Right cardiac atrium (tissue), 5 donors: ENCODE data around the gene DLG2. TPM values are rescaled to one million over a fixed set of nuclear protein-coding genes. Genes with fewer than 3 reads are reported as not detected.
A peak's percentile ranks its signal among the peaks of the same experiment; 100 is the strongest.

Experiments
- ATAC-seq, 2 donors: fragments of 200-7000 bp; cut with Tn5 transposase; one replicate each; pipeline versions ENCODE4 v1.8.0 to v1.9.1; 2020; ENCODE audit warnings: moderate library complexity in 2 of 2, mild to moderate bottlenecking in 1 of 2
- DNase-seq, 3 donors: peaks; one replicate each; pipeline ENCODE4 v3.0.0-alpha.2; 2020
- H3K27ac ChIP-seq: one replicate; pipeline ENCODE4 v1.5.1; 2013; ENCODE audit warnings: mild to moderate bottlenecking, low read length, control low read depth, moderate library complexity
- H3K27me3 ChIP-seq: one replicate; pipeline ENCODE4 v1.6.1; 2013; ENCODE audit not compliant: control insufficient read depth, insufficient read depth
- H3K4me1 ChIP-seq: one replicate; pipeline ENCODE4 v1.6.1; 2013; ENCODE audit warnings: low read length; ENCODE audit not compliant: control insufficient read depth, insufficient read depth
- H3K4me3 ChIP-seq: one replicate; pipeline ENCODE4 v1.5.1; 2013; ENCODE audit warnings: low read length, control low read depth
- H3K9me3 ChIP-seq: one replicate; pipeline ENCODE4 v1.6.1; 2013; ENCODE audit warnings: low read length; ENCODE audit not compliant: control insufficient read depth
- WGBS: extraction: QIAGEN DNeasy Blood & Tissue Kit; methylation state at CpG from one replicate; pipeline ENCODE4 v1.1.7; 2013; 5-methylcytosine and 5-hydroxymethylcytosine counted together
- intact Hi-C, 4 donors: fragments of 100-400 bp; cut with DNase I; formaldehyde crosslinking; loops; one replicate each; pipeline versions ENCODE4 v1.11.0 to v1.14.0; 2022 to 2023
- polyA plus RNA-seq: library from polyadenylated mRNA; stranded (reverse); fragments of 200-250 nt; gene quantifications from one replicate; pipeline ENCODE4 v1.2.3, GENCODE V29; 2013
- total RNA-seq, 4 donors: library from RNA; stranded (reverse); fragmentation: NEBNext Ultra II Directional; extraction: Animal tissue kit (Norgen Biotek cat#: 25700); gene quantifications; one replicate each; pipeline ENCODE4 v1.2.1, GENCODE V29; 2021
- donor health status: healthy with polysubstance abuse.
- donor health status: DM: no; HTN: yes; CAD: no.
- donor health status: DM: no; HTN: no; CAD: no.
- donor health status: DM: no; HTN: yes; CAD: no; lungs with severe emphysema.
- donor health status: DM: yes; HTN: yes; CAD: no.

Gene DLG2
- total and polyA plus RNA-seq, 5 donors, result 2.3 to 10.5 (median 9.4) TPM

- ATAC-seq (no peak), DNase-seq (peak in 2 of 3 donors; percentile 16 to 28)
- Histone ChIP-seq H3K27me3 (no peaks in the 10 kb centered on the region), H3K4me3 (no peak overlapping the region), H3K9me3 (no peaks in the 10 kb centered on the region), H3K27ac (no peak overlapping the region), H3K4me1 (no peaks in the 10 kb centered on the region)
- 88% methylated on average over 10 of the region's 10 CpGs for WGBS
- intact Hi-C loops, result no loop called here
These were observed 1670.9 kb downstream of the DLG2 start for GRCh38 chr11:83956119-83956697.

DNA sequence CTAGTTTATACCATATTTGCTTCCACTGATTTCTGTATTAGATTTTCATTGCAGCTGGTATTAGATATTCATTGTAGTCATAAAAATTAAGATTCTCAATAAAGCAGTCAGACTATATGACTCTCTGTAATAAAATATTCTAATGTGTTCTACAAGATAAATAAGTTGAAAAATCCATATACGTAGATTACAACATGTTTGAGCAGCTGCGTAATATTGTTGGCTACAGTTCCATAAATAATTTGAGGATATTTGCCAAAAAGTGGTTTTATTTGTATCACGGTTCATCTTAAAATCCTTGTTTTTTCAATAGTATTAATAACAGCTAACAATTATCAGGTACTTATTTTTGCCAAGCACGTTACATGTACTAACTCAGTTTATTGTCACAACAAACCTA, 1672.4 kb downstream of the DLG2 start:
- H3K4me1 ChIP-seq, result no peaks in the 10 kb centered on the region
- H3K4me3 ChIP-seq, result no peak overlapping the region
- ATAC-seq (no peak), DNase-seq (no peak)
- no peaks in the 10 kb centered on the region for H3K9me3 ChIP-seq
- no peaks in the 10 kb centered on the region for H3K27me3 ChIP-seq
- WGBS, result 76% methylated on average over 4 of the region's 4 CpGs
- intact Hi-C loops, result no loop called here
- H3K27ac ChIP-seq, result no peak overlapping the region

GRCh38 chr11:83951521-83951920, 1675.6 kb downstream of the DLG2 start:
- ATAC-seq, result no peak
- Histone ChIP-seq H3K9me3 (no peaks in the 10 kb centered on the region), H3K4me3 (no peak overlapping the region), H3K27me3 (no peaks in the 10 kb centered on the region), H3K4me1 (no peaks in the 10 kb centered on the region), H3K27ac (no peak overlapping the region)
- 51% methylated on average over 1 of the region's 1 CpG for WGBS
- intact Hi-C loops, result no loop called here
- no peak for DNase-seq

DNA sequence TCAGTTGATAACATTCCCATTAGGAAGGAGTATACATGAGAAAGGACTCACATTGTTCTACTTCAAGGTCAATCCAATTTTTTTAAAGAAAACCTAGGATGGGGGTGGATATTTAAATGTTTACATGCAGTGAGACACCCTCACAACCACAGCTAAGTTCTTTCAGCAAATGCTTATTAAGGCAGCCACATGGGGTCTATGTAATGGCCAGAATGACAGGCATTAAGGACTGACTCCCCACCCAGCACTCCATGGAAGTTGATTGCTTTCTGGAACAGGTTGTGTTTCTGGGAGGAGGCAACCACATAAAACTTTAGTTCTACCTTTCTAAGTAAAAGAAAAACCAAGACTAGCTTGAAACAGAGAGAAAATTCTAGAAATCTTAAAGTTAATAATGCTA, 1678.9 kb downstream of the DLG2 start:
- no peak for DNase-seq
- intact Hi-C loops, result no loop called here
- Histone ChIP-seq H3K27me3 (no peaks in the 10 kb centered on the region), H3K4me1 (no peaks in the 10 kb centered on the region), H3K27ac (no peak overlapping the region), H3K9me3 (no peaks in the 10 kb centered on the region), H3K4me3 (no peak overlapping the region)
- no peak for ATAC-seq

- 91% methylated on average over 7 of the region's 7 CpGs for WGBS
- H3K9me3 ChIP-seq, result no peaks in the 10 kb centered on the region
- H3K4me1 ChIP-seq, result no peaks in the 10 kb centered on the region
- no peak overlapping the region for H3K4me3 ChIP-seq
- no peaks in the 10 kb centered on the region for H3K27me3 ChIP-seq
- intact Hi-C loops, result no loop called here
- ATAC-seq (no peak), DNase-seq (no peak)
- no peak overlapping the region for H3K27ac ChIP-seq
These were observed 1681.2 kb downstream of the DLG2 start for GRCh38 chr11:83945976-83946375.

DNA sequence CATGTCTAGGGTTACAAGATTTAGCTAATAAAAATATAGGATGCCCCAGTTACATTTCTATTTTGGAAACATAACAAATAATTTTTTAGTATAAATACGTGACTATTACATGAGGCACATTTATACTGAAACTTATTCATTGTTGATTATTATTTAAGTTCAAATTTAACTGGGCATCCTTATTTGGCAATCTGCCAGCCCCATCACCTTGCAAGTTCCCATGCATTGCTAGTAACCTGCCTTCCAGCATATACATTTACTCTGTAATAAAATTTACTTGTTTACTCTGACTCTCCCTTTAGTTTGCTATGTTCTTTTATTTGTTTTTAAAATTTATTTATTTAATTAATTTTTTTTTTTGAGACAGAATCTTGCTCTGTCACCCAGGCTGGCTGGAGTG, 1686.1 kb downstream of the DLG2 start:
- H3K4me1 ChIP-seq, result no peaks in the 10 kb centered on the region
- no peak overlapping the region for H3K27ac ChIP-seq
- ATAC-seq (no peak), DNase-seq (no peak)
- intact Hi-C loops, result no loop called here
- H3K9me3 ChIP-seq, result no peaks in the 10 kb centered on the region
- H3K27me3 ChIP-seq, result no peaks in the 10 kb centered on the region
- WGBS, result 93% methylated on average over 1 of the region's 1 CpG
- no peak overlapping the region for H3K4me3 ChIP-seq

DNA sequence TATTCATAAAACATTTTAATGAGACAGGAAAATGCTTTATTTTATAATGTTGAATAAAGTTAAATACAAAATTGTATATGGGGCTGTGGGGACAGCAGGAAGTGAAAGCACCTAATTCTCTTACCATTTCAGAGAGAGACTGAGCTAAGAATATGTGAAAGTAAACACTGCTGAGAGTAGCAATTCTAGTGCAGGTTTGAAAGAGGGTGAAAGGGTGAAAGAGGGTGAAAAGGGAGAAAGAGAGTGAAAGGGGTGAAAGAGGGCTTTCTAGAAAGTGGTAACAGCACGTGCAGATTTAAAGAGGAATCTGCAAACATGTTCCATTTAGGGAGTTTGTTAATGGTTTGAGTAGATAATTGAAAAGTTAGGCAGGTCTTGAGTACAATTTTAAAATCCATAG, 1689.0 kb downstream of the DLG2 start:
- H3K27me3 ChIP-seq, result no peaks in the 10 kb centered on the region
- no peak for DNase-seq
- intact Hi-C loops, result no loop called here
- ATAC-seq, result no peak
- H3K4me1 ChIP-seq, result no peaks in the 10 kb centered on the region
- H3K4me3 ChIP-seq, result no peak overlapping the region
- H3K9me3 ChIP-seq, result no peaks in the 10 kb centered on the region
- no peak overlapping the region for H3K27ac ChIP-seq
- 38% methylated on average over 1 of the region's 1 CpG for WGBS

DNA sequence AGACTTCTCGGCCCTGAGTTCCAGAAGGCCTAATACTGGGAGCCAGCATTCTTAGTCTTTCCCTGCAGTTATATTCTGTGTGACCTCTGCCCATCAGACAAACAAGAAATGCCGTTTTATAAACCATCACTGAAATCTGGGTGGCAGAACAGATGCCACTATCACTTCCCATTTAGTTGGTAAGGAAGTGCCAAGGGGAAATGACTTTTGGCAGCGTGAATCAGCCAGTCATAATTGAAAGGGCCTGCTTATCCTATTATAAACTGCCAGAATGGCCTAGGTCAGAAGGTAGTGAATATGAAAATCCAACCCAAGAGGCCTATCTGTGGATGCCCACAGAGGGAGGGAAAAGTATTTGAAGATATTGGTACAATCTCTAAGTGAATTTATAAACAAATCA, 1694.1 kb downstream of the DLG2 start:
- ATAC-seq (no peak), DNase-seq (no peak)
- intact Hi-C loops, result no loop called here
- Histone ChIP-seq H3K4me3 (no peak overlapping the region), H3K27me3 (no peaks in the 10 kb centered on the region), H3K4me1 (no peaks in the 10 kb centered on the region), H3K27ac (no peak overlapping the region), H3K9me3 (no peaks in the 10 kb centered on the region)
- 70% methylated on average over 3 of the region's 3 CpGs for WGBS

GRCh38 chr11:83927422-83927821, 1699.7 kb downstream of the DLG2 start:
- ATAC-seq, result no peak

DNA sequence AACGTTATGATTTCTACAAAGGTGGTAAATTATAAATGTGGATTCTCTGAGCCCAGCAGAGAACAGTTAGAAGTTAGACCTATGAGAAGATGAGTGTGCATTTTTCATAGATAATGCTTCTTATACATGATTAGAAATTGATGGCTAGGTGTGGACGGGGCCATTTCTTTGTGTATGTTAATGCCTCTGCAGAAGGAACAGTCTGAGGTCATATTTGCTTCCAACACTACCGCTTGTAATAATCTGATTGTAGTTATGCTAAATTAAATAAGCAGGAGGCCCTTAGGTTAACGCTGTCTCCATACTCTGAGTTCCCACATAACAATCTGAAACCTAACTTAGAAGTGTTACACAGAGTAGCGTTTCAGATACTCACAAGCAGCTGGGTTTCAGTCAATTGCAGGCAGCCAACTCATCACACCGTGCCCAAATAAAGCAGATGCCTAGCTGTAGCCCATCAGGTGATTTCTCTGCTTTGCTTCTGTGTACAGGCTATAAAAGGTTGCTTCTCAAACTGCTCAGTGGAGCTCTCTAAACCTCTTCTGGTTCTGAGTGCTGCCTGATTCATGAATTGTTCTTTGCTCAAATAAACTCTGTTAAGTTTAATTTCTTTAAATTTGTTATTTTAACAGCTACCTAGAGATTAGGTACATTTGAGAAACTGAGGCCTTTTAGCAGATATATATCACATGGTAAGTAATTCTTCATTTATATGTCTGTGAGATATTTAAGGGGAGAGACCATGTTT, 1702.2 kb downstream of the DLG2 start:
- H3K4me1 ChIP-seq, result no peaks in the 10 kb centered on the region
- ATAC-seq, result no peak
- no peaks in the 10 kb centered on the region for H3K27me3 ChIP-seq
- H3K4me3 ChIP-seq, result no peak overlapping the region
- H3K9me3 ChIP-seq, result no peaks in the 10 kb centered on the region
- no peak overlapping the region for H3K27ac ChIP-seq
- 83% methylated on average over 6 of the region's 6 CpGs for WGBS
- intact Hi-C loops, result no loop called here
- no peak for DNase-seq

More at GRCh38 chr11:83927422-83927821, 1699.7 kb downstream of the DLG2 start:
- H3K4me1 ChIP-seq, result no peaks in the 10 kb centered on the region
- WGBS, result 95% methylated on average over 1 of the region's 1 CpG
- H3K27me3 ChIP-seq, result no peaks in the 10 kb centered on the region
- no peak for DNase-seq
- no peak overlapping the region for H3K4me3 ChIP-seq
- H3K27ac ChIP-seq, result no peak overlapping the region
- H3K9me3 ChIP-seq, result no peaks in the 10 kb centered on the region
- intact Hi-C loops, result no loop called here

GRCh38 chr11:83923961-83924360, 1703.2 kb downstream of the DLG2 start:
- no peaks in the 10 kb centered on the region for H3K4me1 ChIP-seq

More at GRCh38 chr11:83923961-83924360, 1703.2 kb downstream of the DLG2 start:
- Histone ChIP-seq H3K4me3 (no peak overlapping the region), H3K9me3 (no peaks in the 10 kb centered on the region), H3K27me3 (no peaks in the 10 kb centered on the region), H3K27ac (no peak overlapping the region)
- no peak for DNase-seq
- no peak for ATAC-seq
- WGBS, result 64% methylated on average over 1 of the region's 1 CpG
- intact Hi-C loops, result no loop called here
